Measurements from ENCODE around the gene RAP1GAP. TPM values are rescaled to one million over a fixed set of nuclear protein-coding genes. Genes with fewer than 3 reads are reported as not detected.

Gene RAP1GAP
- total RNA-seq, 1 donor from 2014 or later: 0.60 TPM

GRCh38 chr1:21559788-21560567 is 109.2 kb downstream of the RAP1GAP start:
- Mint-ChIP-seq H3K4me1 (no peaks in the 10 kb centered on the region), H3K9me3 (no peaks in the 10 kb centered on the region), H3K4me3 (no peak overlapping the region), H3K27ac (no peak overlapping the region), H3K27me3 (peaks cover 3% of the 10 kb centered on the region), H3K36me3 (ENCODE audit: low read depth) (no peaks in the 10 kb centered on the region)
- ChIA-PET CTCF (no interaction called here), POLR2A (no interaction called here)
- no peak for DNase-seq
- ATAC-seq (ENCODE audit: low read depth): no peak
- TF ChIP-seq CTCF (IDR thresholded peaks at IDR 0.05): no peak
- intact Hi-C loops (cut with micrococcal nuclease): no loop called here

GRCh38 chr1:21553116-21553926 is 115.8 kb downstream of the RAP1GAP start:
- POLR2A ChIA-PET: interaction anchor here (0.7 kb wide), 1 partner anchor 49 kb away, joined by 3 read pairs; no protein-coding TSS in a partner anchor
- Mint-ChIP-seq H3K4me3 (no peak overlapping the region), H3K9me3 (no peaks in the 10 kb centered on the region), H3K27me3 (peaks cover 5% of the 10 kb centered on the region), H3K27ac (no peak overlapping the region), H3K4me1 (peaks cover 9% of the 10 kb centered on the region), H3K36me3 (ENCODE audit: low read depth) (no peaks in the 10 kb centered on the region)
- DNase-seq (no peak), ATAC-seq (ENCODE audit: low read depth) (no peak)
- intact Hi-C loops (cut with micrococcal nuclease): no loop called here
- no peak for TF ChIP-seq CTCF (IDR thresholded peaks at IDR 0.05)
- CTCF ChIA-PET: no interaction called here

GRCh38 chr1:21552715-21553114 is 116.4 kb downstream of the RAP1GAP start:
- ChIA-PET CTCF (no interaction called here), POLR2A (no interaction called here)
- Mint-ChIP-seq H3K27ac (no peak overlapping the region), H3K9me3 (no peaks in the 10 kb centered on the region), H3K36me3 (ENCODE audit: low read depth) (no peaks in the 10 kb centered on the region), H3K27me3 (peaks cover 5% of the 10 kb centered on the region), H3K4me3 (no peak overlapping the region), H3K4me1 (peaks cover 9% of the 10 kb centered on the region)
- ATAC-seq (ENCODE audit: low read depth) (no peak), DNase-seq (no peak)
- no peak for TF ChIP-seq CTCF (IDR thresholded peaks at IDR 0.05)
- intact Hi-C loops (cut with micrococcal nuclease): no loop called here

GRCh38 chr1:21550866-21551475 is 118.2 kb downstream of the RAP1GAP start:
- no peak for TF ChIP-seq CTCF (IDR thresholded peaks at IDR 0.05)
- Mint-ChIP-seq H3K4me3 (no peak overlapping the region), H3K9me3 (no peaks in the 10 kb centered on the region), H3K36me3 (ENCODE audit: low read depth) (no peaks in the 10 kb centered on the region), H3K4me1 (peaks cover 9% of the 10 kb centered on the region), H3K27me3 (peaks cover 2% of the 10 kb centered on the region), H3K27ac (no peak overlapping the region)
- ATAC-seq (ENCODE audit: low read depth): no peak
- intact Hi-C loops (cut with micrococcal nuclease): no loop called here
- ChIA-PET CTCF (no interaction called here), POLR2A (no interaction called here)
- DNase-seq: no peak

GRCh38 chr1:21550097-21550496 is 119.1 kb downstream of the RAP1GAP start:
- CTCF ChIA-PET: no interaction called here
- Mint-ChIP-seq H3K9me3 (no peaks in the 10 kb centered on the region), H3K27me3 (peaks cover 2% of the 10 kb centered on the region), H3K36me3 (ENCODE audit: low read depth) (no peaks in the 10 kb centered on the region), H3K27ac (no peak overlapping the region), H3K4me3 (no peak overlapping the region), H3K4me1 (peaks cover 9% of the 10 kb centered on the region)
- DNase-seq (no peak), ATAC-seq (ENCODE audit: low read depth) (no peak)
- intact Hi-C loops (cut with micrococcal nuclease): no loop called here
- no peak for TF ChIP-seq CTCF (IDR thresholded peaks at IDR 0.05)
- POLR2A ChIA-PET: no interaction called here

All from activated B cell treated with CpG ODN at 0.5 μM for 24 hours (primary cell).